OCI-LY3 (cell line): ENCODE results near the gene DDX6.

Experiments
- H2AFZ ChIP-seq: fragments of 200-600, 300-600 bp; shearing (Covaris generic); 2 replicates; pipeline ENCODE4 v1.6.0; 2014; ENCODE audit warnings: antibody characterized with exemption, low read depth, low read length
- H3K27ac ChIP-seq: fragments of 200-600, 300-600 bp; sonication (generic); 2 replicates; pipeline ENCODE4 v1.5.1; 2014; ENCODE audit warnings: mild to moderate bottlenecking, low read length, moderate library complexity, mixed read lengths
- H3K27me3 ChIP-seq: fragments of 200-600, 300-600 bp; sonication (generic); 2 replicates; pipeline ENCODE4 v1.6.1; 2014; ENCODE audit warnings: low read depth, low read length, mixed read lengths
- H3K36me3 ChIP-seq: fragments of 200-600, 300-600 bp; sonication (generic); replicated peaks from 2 replicates; pipeline ENCODE3; 2014; ENCODE audit warnings: low read depth, low read length, mixed read lengths
- H3K4me1 ChIP-seq: fragments of 300-600, 200-600 bp; sonication (generic); 2 replicates; pipeline ENCODE4 v1.6.1; 2014; ENCODE audit warnings: low read length, mixed read lengths
- H3K4me2 ChIP-seq: fragments of 200-600, 300-600 bp; sonication (generic); 2 replicates; pipeline ENCODE4 v1.6.1; 2014; ENCODE audit warnings: low read length, mixed read lengths
- H3K4me3 ChIP-seq: fragments of 300-600, 200-600 bp; sonication (generic); 2 replicates; pipeline ENCODE4 v1.5.1; 2014; ENCODE audit warnings: antibody characterized with exemption, mild to moderate bottlenecking, low read length, moderate library complexity
- H3K79me2 ChIP-seq: fragments of 300-600, 200-600 bp; shearing (Covaris generic); 2 replicates; pipeline ENCODE4 v1.6.1; 2014; ENCODE audit warnings: mild to moderate bottlenecking, low read length, mixed read lengths
- H3K9ac ChIP-seq: fragments of 300-600, 200-600 bp; shearing (Covaris generic); 2 replicates; pipeline ENCODE4 v1.6.0; 2014; ENCODE audit warnings: mild to moderate bottlenecking, low read length, moderate library complexity
- H3K9me3 ChIP-seq: fragments of 200-600, 300-600 bp; shearing (Covaris generic); 2 replicates; pipeline ENCODE4 v1.6.1; 2014; ENCODE audit warnings: low read length, mixed read lengths; ENCODE audit not compliant: insufficient read depth
- H4K20me1 ChIP-seq: fragments of 200-600, 300-600 bp; sonication (generic); 2 replicates; pipeline ENCODE4 v1.6.1; 2016; ENCODE audit warnings: low read length, mixed read lengths; ENCODE audit not compliant: insufficient read depth
- EZH2phosphoT487 ChIP-seq: fragments of 200-600 bp; shearing (Covaris generic); IDR thresholded peaks from 2 replicates; pipeline ENCODE4 v1.6.1; 2018; ENCODE audit warnings: antibody characterized with exemption, mixed run types, low read depth
- TF ChIP-seq, protein P1 (sequence below): fragments of 200-600, 300-600 bp; sonication (generic); IDR thresholded peaks from 2 replicates; pipeline ENCODE4 v1.5.1; 2014; ENCODE audit warnings: antibody characterized with exemption, low read length, low read depth

Gene DDX6

DNA sequence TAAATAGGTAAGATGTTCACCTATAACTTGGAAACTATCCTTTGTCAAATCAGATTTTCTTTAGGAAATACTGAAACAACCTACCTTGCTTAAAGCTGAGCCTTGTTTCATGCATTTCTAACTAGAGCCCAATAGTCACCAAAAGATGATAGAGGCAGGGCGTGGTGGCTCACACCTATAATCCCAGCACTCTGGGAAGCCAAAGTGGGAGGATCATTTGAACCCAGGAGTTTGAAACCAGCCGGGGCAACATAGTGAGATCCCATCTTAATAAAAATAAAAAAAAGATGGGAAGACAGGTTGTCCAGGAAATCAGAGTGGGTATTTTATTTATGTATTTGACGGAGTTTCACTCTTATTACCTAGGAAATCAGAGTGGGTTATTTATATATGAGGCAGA is 38.3 kb downstream of the DDX6 start:
- Histone ChIP-seq H3K9me3 (no peaks in the 10 kb centered on the region), H3K4me2 (no peak overlapping the region), H3K4me3 (no peak overlapping the region), H3K36me3 (peaks cover 70% of the 10 kb centered on the region), H4K20me1 (peaks cover 5% of the 10 kb centered on the region; the same call in 1 of the 2 replicates), H3K27me3 (no peaks in the 10 kb centered on the region), H3K79me2 (no peaks in the 10 kb centered on the region), H2AFZ (no peak overlapping the region), H3K9ac (no peak overlapping the region), H3K27ac (no peak overlapping the region), H3K4me1 (no peaks in the 10 kb centered on the region)
- TF ChIP-seq, protein P1, sequence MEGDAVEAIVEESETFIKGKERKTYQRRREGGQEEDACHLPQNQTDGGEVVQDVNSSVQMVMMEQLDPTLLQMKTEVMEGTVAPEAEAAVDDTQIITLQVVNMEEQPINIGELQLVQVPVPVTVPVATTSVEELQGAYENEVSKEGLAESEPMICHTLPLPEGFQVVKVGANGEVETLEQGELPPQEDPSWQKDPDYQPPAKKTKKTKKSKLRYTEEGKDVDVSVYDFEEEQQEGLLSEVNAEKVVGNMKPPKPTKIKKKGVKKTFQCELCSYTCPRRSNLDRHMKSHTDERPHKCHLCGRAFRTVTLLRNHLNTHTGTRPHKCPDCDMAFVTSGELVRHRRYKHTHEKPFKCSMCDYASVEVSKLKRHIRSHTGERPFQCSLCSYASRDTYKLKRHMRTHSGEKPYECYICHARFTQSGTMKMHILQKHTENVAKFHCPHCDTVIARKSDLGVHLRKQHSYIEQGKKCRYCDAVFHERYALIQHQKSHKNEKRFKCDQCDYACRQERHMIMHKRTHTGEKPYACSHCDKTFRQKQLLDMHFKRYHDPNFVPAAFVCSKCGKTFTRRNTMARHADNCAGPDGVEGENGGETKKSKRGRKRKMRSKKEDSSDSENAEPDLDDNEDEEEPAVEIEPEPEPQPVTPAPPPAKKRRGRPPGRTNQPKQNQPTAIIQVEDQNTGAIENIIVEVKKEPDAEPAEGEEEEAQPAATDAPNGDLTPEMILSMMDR: no peak
- TF ChIP-seq EZH2phosphoT487: no peak

DNA sequence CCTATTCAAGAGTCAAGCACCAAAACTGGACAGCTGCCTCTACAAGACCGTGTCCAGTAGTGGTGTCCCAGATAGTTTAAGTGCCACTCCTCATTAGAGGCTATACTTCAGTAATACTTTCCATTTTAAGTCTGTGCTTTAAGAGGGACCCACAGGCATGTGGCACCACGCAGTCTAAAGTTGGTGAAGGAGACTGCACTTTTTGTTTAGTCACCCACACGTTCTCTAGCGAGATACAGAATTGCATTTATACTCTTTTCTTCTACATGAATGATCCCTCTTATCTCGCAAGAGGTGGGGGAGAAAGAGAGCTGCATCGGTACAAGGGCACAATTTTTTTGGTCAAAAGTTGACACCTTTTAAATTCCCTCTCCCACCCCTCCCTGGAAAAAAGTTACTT is 41.5 kb downstream of the DDX6 start:
- Histone ChIP-seq H3K36me3 (peaks cover 46% of the 10 kb centered on the region), H3K27me3 (no peaks in the 10 kb centered on the region), H3K4me1 (no peaks in the 10 kb centered on the region), H3K9me3 (no peaks in the 10 kb centered on the region), H2AFZ (no peak overlapping the region), H3K79me2 (no peaks in the 10 kb centered on the region), H4K20me1 (peaks cover 9% of the 10 kb centered on the region), H3K4me3 (no peak overlapping the region), H3K4me2 (no peak overlapping the region), H3K9ac (no peak overlapping the region), H3K27ac (no peak overlapping the region)
- TF ChIP-seq EZH2phosphoT487: no peak
- TF ChIP-seq, protein P1: no peak

DNA sequence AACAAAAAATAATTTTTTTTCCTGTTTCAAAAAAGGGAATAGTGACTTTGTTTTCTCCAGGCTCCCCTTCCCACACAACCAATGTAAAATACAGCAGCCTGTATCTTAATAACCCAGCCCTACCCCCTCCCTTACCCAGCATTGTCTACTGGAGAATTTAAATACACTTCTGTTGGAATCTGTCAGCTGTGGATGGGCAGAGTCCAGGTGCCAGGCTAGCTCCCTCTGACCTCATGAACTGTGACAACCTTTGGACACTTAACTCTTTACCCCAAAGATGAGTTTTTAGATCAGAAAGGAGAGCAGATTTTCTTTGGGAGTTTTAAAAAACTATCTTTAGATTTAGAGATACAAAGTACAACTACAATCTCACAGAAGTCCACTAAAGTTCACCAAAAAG is 42.9 kb downstream of the DDX6 start:
- H3K9ac ChIP-seq: no peak overlapping the region
- H4K20me1 ChIP-seq: peaks cover 9% of the 10 kb centered on the region
- no peaks in the 10 kb centered on the region for H3K27me3 ChIP-seq
- no peak overlapping the region for H3K4me2 ChIP-seq
- peaks cover 35% of the 10 kb centered on the region for H3K36me3 ChIP-seq
- H3K79me2 ChIP-seq: no peaks in the 10 kb centered on the region
- H3K27ac ChIP-seq: no peak overlapping the region
- no peak overlapping the region for H3K4me3 ChIP-seq
- no peaks in the 10 kb centered on the region for H3K4me1 ChIP-seq
- TF ChIP-seq, protein P1: no peak
- TF ChIP-seq EZH2phosphoT487: no peak
- H3K9me3 ChIP-seq: no peaks in the 10 kb centered on the region
- H2AFZ ChIP-seq: no peak overlapping the region

DNA sequence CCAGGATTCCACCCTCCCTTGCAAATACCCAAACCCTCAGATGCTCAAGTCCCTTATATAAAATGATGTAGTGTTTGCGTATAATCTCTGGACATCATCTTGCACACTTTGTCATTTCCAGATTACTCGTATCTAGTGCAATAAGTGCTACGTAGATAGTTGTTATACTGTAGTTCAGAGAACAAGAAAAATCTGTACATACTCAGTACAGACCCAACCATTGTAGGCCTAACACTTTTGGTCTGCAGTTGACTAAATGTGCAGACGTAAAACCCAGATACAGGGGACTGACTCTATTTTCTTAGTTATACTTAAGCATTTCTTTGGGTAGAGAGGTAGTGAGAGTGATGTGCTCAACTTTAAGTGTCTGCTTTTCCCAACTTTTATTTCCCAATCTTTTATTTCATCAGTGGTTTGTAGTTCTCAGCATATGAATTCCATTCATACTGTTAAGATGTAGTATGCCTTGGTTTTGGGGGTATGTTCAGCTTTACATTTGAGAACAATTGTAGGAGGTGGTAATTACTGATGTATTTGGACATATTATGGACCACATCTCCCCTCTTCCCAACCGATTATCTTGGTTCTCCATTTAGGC is 43.9 kb downstream of the DDX6 start:
- no peak overlapping the region for H3K4me3 ChIP-seq
- H3K4me1 ChIP-seq: no peaks in the 10 kb centered on the region
- peaks cover 9% of the 10 kb centered on the region for H4K20me1 ChIP-seq
- H3K27me3 ChIP-seq: no peaks in the 10 kb centered on the region
- H3K9me3 ChIP-seq: no peaks in the 10 kb centered on the region
- H3K4me2 ChIP-seq: no peak overlapping the region
- H3K79me2 ChIP-seq: no peaks in the 10 kb centered on the region
- no peak overlapping the region for H3K9ac ChIP-seq
- TF ChIP-seq, protein P1: no peak
- no peak for TF ChIP-seq EZH2phosphoT487
- peaks cover 27% of the 10 kb centered on the region for H3K36me3 ChIP-seq
- no peak overlapping the region for H3K27ac ChIP-seq
- no peak overlapping the region for H2AFZ ChIP-seq
